Activated T-helper 1 cell treated with anti-CD3 and anti-CD28 coated beads, Interleukin-12 subunit alpha, Interleukin-12 subunit beta, Interleukin-2, Interleukin-4 antibody, amounts not matched to agents 30 ng/mL and 10 ng/mL and 1 ng/mL, durations not matched to agents 14 hours and 24 hours and 36 hours (primary cell): ENCODE results near the gene JMJD6. TPM values are rescaled to one million over a fixed set of nuclear protein-coding genes. Genes with fewer than 3 reads are reported as not detected.
"Not testable (repeated sequence)": the region's sequence is repeated elsewhere in the genome, so short reads cannot be mapped to it uniquely, and the experiment has no call there.

Experiments
- DNase-seq: peaks from one replicate; pipeline ENCODE4 v3.0.0; 2021; ENCODE audit warnings: low spot score
- H3K27ac Mint-ChIP-seq: one replicate; pipeline ENCODE4 v1.8.0; 2021; ENCODE audit warnings: mild to moderate bottlenecking, mixed read lengths
- H3K27me3 Mint-ChIP-seq: one replicate; pipeline ENCODE4 v1.8.0; 2022; ENCODE audit warnings: mild to moderate bottlenecking, moderate library complexity, mixed read lengths; ENCODE audit not compliant: insufficient read depth
- H3K36me3 Mint-ChIP-seq: one replicate; pipeline ENCODE4 v1.8.0; 2021; ENCODE audit warnings: low read depth, mixed read lengths
- H3K4me1 Mint-ChIP-seq: one replicate; pipeline ENCODE4 v1.8.0; 2021; ENCODE audit warnings: low read depth, mixed read lengths
- H3K4me3 Mint-ChIP-seq: one replicate; pipeline ENCODE4 v1.8.0; 2021; ENCODE audit warnings: mild to moderate bottlenecking, moderate library complexity, mixed read lengths
- H3K9me3 Mint-ChIP-seq: one replicate; pipeline ENCODE4 v1.8.0; 2021; ENCODE audit warnings: mixed read lengths
- intact Hi-C: fragments of 100-400 bp; cut with micrococcal nuclease; formaldehyde crosslinking; loops from one replicate; pipeline ENCODE4 v1.15.1; 2024
- total RNA-seq: library from RNA; stranded (reverse); gene quantifications from 2 replicates; pipeline ENCODE4 v1.2.3, GENCODE V29; 2022

JMJD6 gene
- total RNA-seq, 1 donor from 2014 or later, result 80.5 TPM

GRCh38 chr17:76734080-76734840 is 7.9 kb upstream of the JMJD6 start:
- DNase-seq, result no peak
- intact Hi-C loops, result no loop called here

GRCh38 chr17:76733618-76733957 is 7.2 kb upstream of the JMJD6 start:
- H3K36me3 Mint-ChIP-seq, result peaks cover 55% of the 10 kb centered on the region
- intact Hi-C loops, result no loop called here
- H3K27me3 Mint-ChIP-seq, result no peaks in the 10 kb centered on the region
- no peaks in the 10 kb centered on the region for H3K9me3 Mint-ChIP-seq
- peaks cover 51% of the 10 kb centered on the region for H3K4me1 Mint-ChIP-seq
- H3K27ac Mint-ChIP-seq, result peak overlapping the region; percentile 83
- H3K4me3 Mint-ChIP-seq, result peak overlapping the region; percentile 100
- DNase-seq, result no peak

More at GRCh38 chr17:76734080-76734840, 7.9 kb upstream of the JMJD6 start:
- peaks cover 55% of the 10 kb centered on the region for H3K36me3 Mint-ChIP-seq
- peak overlapping the region; percentile 100 for H3K4me3 Mint-ChIP-seq
- H3K9me3 Mint-ChIP-seq, result no peaks in the 10 kb centered on the region
- H3K27me3 Mint-ChIP-seq, result no peaks in the 10 kb centered on the region
- H3K4me1 Mint-ChIP-seq, result peaks cover 55% of the 10 kb centered on the region
- H3K27ac Mint-ChIP-seq, result peak overlapping the region; percentile 83

DNA sequence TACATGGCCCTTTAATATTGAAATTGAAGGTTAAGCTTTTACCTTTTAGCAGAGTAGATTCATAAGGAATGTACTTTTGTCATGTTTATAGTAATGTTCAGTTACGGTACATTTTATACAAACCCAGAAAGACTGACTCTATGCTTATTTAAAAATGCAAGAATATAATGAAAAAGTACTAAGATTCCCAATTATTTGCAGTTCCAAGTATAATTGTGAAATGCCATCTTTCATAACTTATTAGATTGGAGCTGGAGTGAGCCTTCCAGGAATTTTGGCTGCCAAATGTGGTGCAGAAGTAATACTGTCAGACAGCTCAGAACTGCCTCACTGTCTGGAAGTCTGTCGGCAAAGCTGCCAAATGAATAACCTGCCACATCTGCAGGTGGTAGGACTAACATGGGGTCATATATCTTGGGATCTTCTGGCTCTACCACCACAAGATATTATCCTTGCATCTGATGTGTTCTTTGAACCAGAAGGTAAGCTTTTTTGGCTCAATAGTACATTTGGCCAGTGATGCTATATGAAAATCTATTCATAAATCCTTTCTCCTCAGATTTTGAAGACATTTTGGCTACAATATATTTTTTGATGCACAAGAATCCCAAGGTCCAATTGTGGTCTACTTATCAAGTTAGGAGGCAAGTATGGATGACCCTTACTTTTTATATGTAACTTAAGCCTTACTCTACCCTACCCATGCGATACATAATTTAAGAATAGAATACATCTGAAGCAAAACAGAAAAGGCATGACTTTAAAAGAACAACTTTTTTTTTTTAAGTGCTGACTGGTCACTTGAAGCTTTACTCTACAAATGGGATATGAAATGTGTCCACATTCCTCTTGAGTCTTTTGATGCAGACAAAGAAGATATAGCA is 6.6 kb upstream of the JMJD6 start:
- no peaks in the 10 kb centered on the region for H3K27me3 Mint-ChIP-seq
- intact Hi-C loops, result no loop called here
- no peaks in the 10 kb centered on the region for H3K9me3 Mint-ChIP-seq
- DNase-seq, result no peak
- peak overlapping the region; percentile 83 for H3K27ac Mint-ChIP-seq
- peaks cover 55% of the 10 kb centered on the region for H3K36me3 Mint-ChIP-seq
- peak overlapping the region; percentile 100 for H3K4me3 Mint-ChIP-seq
- peaks cover 46% of the 10 kb centered on the region for H3K4me1 Mint-ChIP-seq

- peaks cover 50% of the 10 kb centered on the region for H3K4me1 Mint-ChIP-seq
- DNase-seq, intact Hi-C loops, H3K9me3 Mint-ChIP-seq, H3K27me3 Mint-ChIP-seq: not testable (repeated sequence)
- peak overlapping the region; percentile 11 for H3K4me3 Mint-ChIP-seq
- peaks cover 55% of the 10 kb centered on the region for H3K36me3 Mint-ChIP-seq
- H3K27ac Mint-ChIP-seq, result peak overlapping the region; percentile 23
Measured at GRCh38 chr17:76731800-76732733, 5.7 kb upstream of the JMJD6 start.

GRCh38 chr17:76727745-76728456 is 1.5 kb upstream of the JMJD6 start:
- Mint-ChIP-seq H3K4me1 (peaks cover 39% of the 10 kb centered on the region), H3K4me3 (peak overlapping the region; percentile 95), H3K27ac (peak overlapping the region; percentile 96), H3K9me3 (no peaks in the 10 kb centered on the region), H3K27me3 (no peaks in the 10 kb centered on the region), H3K36me3 (peaks cover 36% of the 10 kb centered on the region)
- no peak for DNase-seq
- intact Hi-C loops, result loop anchor here (2.0 to 5.0 kb wide), 4 partner anchors 269 to 1404 kb away; partner anchors contain the start of genes SEC14L1 and TMC8

DNA sequence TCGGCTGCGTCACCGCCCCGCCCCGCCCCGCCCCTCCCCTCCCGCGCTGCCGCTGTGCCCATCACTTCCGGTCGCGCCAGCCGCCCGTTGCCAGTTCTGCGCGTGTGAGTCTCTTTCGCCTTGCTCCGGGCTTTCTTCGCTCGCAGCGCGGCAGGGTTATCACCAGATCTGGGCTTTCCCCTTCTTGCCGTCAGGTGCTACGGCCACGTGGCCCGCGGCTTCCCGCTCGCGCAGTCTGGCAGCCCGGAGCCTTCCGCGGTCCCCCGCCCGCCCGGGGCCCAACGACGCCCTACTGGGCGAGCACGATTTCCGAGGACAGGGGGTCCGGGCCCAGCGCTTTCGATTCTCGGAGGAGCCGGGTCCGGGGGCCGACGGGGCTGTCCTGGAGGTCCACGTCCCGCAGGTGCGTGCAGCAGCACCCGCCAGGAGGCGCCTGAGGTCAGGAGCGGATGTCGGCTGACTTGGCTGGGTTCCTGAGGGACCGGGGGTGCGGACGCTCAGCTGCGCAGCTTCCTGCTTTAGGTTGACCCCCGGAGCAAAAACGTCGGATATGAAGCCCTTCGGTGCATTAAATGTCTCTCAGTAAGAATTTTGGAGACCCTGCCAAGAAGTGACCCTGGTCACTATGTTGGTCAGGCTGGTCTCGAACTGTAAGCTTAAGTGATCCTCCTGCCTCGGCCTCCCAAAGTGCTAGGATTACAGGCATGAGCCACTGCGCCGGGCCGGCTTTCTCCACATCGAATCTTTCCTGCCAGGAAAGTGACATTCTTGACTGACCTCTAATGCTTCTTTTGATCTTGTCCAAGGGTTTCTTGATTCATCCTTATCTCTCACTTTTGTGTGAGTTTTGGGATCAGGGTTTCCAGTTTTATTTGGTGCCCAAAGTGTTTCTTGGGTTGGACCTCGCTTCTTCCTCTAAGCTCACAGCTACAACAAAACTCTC is 641 bp upstream of the JMJD6 start, which contains the start of gene METTL23:
METTL23 (plus strand) TSS at position 64 of the 943 bp plus-strand sequence. CDS start 2,872 bp downstream, outside the sequence.
- Mint-ChIP-seq H3K9me3 (no peaks in the 10 kb centered on the region), H3K27ac (peak within 1 kb of the TSS; percentile 96), H3K4me1 (peaks cover 41% of the 10 kb centered on the region), H3K4me3 (peak within 1 kb of the TSS; percentile 95), H3K36me3 (peaks cover 35% of the 10 kb centered on the region), H3K27me3 (no peaks in the 10 kb centered on the region)
- intact Hi-C loops, result loop anchor here (1.0 to 5.0 kb wide), 8 partner anchors 10 to 1405 kb away; partner anchors contain the start of genes ACOX1, SEC14L1, SRSF2 and TEN1
- peak; percentile 75 for DNase-seq

DNA sequence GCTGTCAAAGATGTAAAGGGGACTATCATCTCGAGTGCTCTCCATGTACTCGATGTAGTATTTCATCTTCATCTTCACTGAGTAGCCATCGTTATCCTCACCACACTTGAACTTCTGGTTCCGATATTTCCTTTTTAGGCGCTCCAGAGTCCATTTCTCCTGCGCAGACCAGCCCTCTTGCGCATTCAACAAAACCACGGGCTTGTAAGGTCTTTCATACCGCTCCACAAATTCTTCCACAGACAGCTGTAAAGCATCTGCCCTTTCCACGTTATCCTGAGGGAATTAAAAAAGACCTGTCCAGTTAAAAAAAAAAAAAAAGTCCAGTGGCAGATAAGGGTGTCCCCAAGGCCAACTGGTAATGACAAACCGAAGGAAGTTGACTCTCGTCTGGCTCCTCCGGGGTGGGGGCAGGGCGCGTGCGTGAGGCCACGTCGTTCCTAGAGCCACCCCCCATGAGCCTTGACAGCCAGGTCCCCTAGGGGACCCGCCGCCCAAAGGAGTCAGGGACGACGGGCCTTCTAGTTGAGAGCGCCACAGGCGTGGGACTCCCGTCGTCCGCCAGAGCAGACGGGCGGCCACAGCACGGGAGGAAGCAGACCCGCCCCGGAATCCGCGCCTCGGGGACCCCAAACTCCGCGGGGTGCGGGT is 701 bp downstream of the JMJD6 start:
- Mint-ChIP-seq H3K4me3 (peak overlapping the region; percentile 95), H3K27me3 (no peaks in the 10 kb centered on the region), H3K9me3 (no peaks in the 10 kb centered on the region), H3K27ac (peak overlapping the region; percentile 92), H3K36me3 (peaks cover 38% of the 10 kb centered on the region), H3K4me1 (peaks cover 42% of the 10 kb centered on the region)
- peak; percentile 69 for DNase-seq
- intact Hi-C loops, result loop anchor here (1.0 to 5.0 kb wide), 8 partner anchors 10 to 1407 kb away; partner anchors contain the start of genes ACOX1, SEC14L1, SRSF2 and TEN1

DNA sequence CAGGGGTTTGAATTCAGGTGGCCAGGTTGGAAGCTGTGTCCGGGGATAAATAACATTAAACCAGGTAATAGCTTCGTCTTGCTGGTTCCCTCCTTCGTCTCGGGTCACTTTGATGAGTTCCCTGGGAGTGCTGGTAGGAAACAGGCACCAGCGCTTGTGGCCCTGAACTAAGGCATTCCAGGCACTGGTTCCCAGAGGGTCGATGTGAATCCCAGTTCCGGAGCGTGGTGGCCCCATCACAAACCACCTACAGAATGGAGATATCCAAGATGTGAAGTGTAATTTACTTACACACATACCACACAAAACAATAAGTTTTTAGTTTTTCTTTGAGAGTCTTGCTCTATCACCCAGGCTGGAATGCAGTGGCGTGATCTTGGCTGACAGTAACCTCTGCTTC is 2.6 kb downstream of the JMJD6 start:
- Mint-ChIP-seq H3K4me3 (peak overlapping the region; percentile 95), H3K9me3 (no peaks in the 10 kb centered on the region), H3K36me3 (peaks cover 41% of the 10 kb centered on the region), H3K27ac (no peak overlapping the region), H3K4me1 (peaks cover 30% of the 10 kb centered on the region), H3K27me3 (no peaks in the 10 kb centered on the region)
- intact Hi-C loops, result no loop called here
- no peak for DNase-seq

- H3K27ac Mint-ChIP-seq, intact Hi-C loops, H3K9me3 Mint-ChIP-seq, H3K27me3 Mint-ChIP-seq, DNase-seq: not testable (repeated sequence)
- peaks cover 46% of the 10 kb centered on the region for H3K36me3 Mint-ChIP-seq
- H3K4me3 Mint-ChIP-seq, result peak overlapping the region; percentile 56
- H3K4me1 Mint-ChIP-seq, result peaks cover 29% of the 10 kb centered on the region
Measured at GRCh38 chr17:76722977-76723376, 3.4 kb downstream of the JMJD6 start.

DNA sequence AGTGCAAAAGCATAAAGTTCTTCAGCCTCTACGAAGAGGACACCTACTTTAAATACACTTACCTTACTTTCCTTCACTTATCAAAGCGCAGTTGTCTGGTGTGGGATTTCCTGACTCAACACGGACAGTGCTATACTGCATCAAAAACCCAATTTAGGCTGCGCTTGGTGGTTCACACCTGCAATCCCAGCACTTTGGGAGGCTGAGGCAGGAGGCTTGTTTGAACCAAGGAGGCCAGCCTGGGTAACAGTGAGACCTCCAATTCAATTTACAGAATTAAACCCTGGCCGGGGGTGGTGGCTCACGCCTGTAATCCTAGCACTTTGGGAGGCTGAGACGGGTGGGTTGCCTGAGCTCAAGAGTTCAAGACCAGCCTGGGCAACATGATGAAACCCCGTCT is 4.1 kb downstream of the JMJD6 start:
- peaks cover 24% of the 10 kb centered on the region for H3K4me1 Mint-ChIP-seq
- no peak for DNase-seq
- no peak overlapping the region for H3K27ac Mint-ChIP-seq
- H3K27me3 Mint-ChIP-seq, result no peaks in the 10 kb centered on the region
- no peak overlapping the region for H3K4me3 Mint-ChIP-seq
- no peaks in the 10 kb centered on the region for H3K9me3 Mint-ChIP-seq
- peaks cover 47% of the 10 kb centered on the region for H3K36me3 Mint-ChIP-seq
- intact Hi-C loops, result no loop called here
